Measurements from ENCODE around the gene LUC7L3. TPM values are rescaled to one million over a fixed set of nuclear protein-coding genes. Genes with fewer than 3 reads are reported as not detected.
A peak's percentile ranks its signal among the peaks of the same experiment; 100 is the strongest.

LUC7L3 gene
- total RNA-seq, 4 donors from 2014 or later, result 31.5 to 267 (median 42.6) TPM

DNA sequence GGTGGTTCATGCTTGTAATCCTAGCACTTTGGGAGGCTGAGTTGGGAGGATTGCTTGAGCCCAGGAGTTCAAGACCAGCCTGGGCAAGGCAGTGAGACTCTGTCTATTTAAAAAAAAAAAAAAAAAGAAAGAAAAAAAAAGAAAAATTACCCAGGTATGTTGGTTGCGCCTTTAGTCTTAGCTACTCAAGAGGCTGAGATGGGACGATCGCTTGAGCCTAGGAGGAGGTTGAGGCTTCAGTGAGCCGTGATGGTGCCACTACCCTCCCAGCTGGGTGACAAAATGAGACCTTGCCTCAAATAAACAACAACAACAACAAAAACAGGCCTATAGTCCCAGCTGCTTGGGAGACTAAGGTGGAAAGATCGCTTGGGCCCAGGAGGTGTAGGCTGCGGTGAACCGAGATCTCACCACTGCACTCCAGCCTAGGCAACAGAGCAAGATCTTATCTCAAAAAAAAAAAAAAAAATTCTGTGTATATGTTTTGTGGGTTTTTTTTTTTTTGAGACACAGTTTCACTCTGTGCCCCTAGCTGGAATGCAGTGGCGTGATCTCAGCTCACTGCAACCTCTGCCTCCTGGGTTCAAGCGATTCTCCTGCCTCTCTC lies 60.4 kb downstream of the LUC7L3 start:
- H3K36me3 ChIP-seq, result no peaks in the 10 kb centered on the region
- 86% methylated on average over 9 of the region's 9 CpGs for WGBS
- no peak for DNase-seq (ENCODE audit: low spot score in 2 of 2)
- H3K4me1 ChIP-seq, result peaks cover 17% of the 10 kb centered on the region
- H3K27me3 ChIP-seq, result no peaks in the 10 kb centered on the region
- TF ChIP-seq EP300 (IDR thresholded peaks at IDR 0.05), result no peak
- TF ChIP-seq CTCF (IDR thresholded peaks at IDR 0.05), result no peak
- no peak for TF ChIP-seq POLR2AphosphoS5 (IDR thresholded peaks at IDR 0.05)
- no peak for TF ChIP-seq POLR2A (IDR thresholded peaks at IDR 0.05)
- H3K4me3 ChIP-seq, result no peak overlapping the region
- H3K27ac ChIP-seq, result no peak overlapping the region
- no peaks in the 10 kb centered on the region for H3K9me3 ChIP-seq

DNA sequence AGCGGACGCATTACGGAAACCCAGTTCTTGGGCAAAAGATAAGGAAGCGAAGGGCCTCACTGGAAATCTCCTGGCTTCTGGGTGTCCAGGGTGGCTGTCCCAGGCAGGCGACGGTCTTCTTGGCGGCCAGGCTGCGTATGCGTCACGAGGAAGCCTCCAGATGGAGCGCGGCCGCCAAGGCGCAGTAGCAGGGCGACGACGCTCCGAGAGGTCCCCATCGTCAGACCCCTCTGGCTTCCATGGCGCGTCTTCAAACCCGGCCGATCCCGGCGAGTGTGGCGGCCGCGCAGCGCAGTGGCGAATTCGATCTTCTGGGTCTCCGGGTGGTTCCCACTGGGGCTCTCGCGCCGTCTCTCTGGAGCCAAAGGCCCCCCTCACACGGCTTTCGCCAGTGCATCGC lies 61.8 kb downstream of the LUC7L3 start:
- H3K4me3 ChIP-seq, result peak overlapping the region; percentile 35
- TF ChIP-seq CTCF (IDR thresholded peaks at IDR 0.05) (no peak), POLR2AphosphoS5 (IDR thresholded peaks at IDR 0.05) (no peak), POLR2A (IDR thresholded peaks at IDR 0.05) (no peak), EP300 (IDR thresholded peaks at IDR 0.05) (no peak)
- WGBS, result 70% methylated on average over 35 of the region's 38 CpGs
- no peak overlapping the region for H3K27ac ChIP-seq
- no peak for DNase-seq (ENCODE audit: low spot score in 2 of 2)
- H3K9me3 ChIP-seq, result no peaks in the 10 kb centered on the region
- H3K4me1 ChIP-seq, result peaks cover 29% of the 10 kb centered on the region
- no peaks in the 10 kb centered on the region for H3K27me3 ChIP-seq
- no peaks in the 10 kb centered on the region for H3K36me3 ChIP-seq

DNA sequence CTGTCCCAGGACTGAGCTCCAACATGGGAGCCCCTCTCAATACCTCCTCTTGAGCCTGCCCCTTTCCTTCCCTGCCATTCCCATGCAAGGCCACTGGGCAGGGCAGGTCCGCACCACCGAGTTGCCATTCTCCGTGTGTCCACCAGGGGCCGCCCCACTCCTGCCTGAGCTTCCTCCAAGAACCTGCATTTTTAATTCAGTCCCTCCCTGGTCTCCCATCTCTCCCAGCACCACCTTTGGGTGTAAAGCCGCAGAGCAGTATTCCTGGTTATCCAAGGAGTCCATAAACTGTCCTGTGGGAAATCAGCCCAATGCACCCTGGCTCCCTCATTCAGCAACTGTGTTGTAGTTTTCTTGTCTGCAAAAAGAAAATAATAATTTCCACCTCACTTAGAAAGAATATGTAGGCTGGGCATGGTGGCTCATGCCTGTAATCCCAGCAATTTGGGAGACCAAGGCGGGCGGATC lies 63.8 kb downstream of the LUC7L3 start:
- no peaks in the 10 kb centered on the region for H3K9me3 ChIP-seq
- no peak overlapping the region for H3K27ac ChIP-seq
- TF ChIP-seq CTCF (IDR thresholded peaks at IDR 0.05) (peak; percentile 96 to 97), EP300 (IDR thresholded peaks at IDR 0.05) (no peak)
- no peaks in the 10 kb centered on the region for H3K36me3 ChIP-seq
- H3K4me1 ChIP-seq, result peaks cover 36% of the 10 kb centered on the region
- no peak overlapping the region for H3K4me3 ChIP-seq
- peak; percentile 86 to 90 for DNase-seq (ENCODE audit: low spot score in 2 of 2)
- no peaks in the 10 kb centered on the region for H3K27me3 ChIP-seq
- WGBS, result 17% methylated on average over 7 of the region's 7 CpGs

- no peaks in the 10 kb centered on the region for H3K36me3 ChIP-seq
- no peak overlapping the region for H3K4me3 ChIP-seq
- H3K27ac ChIP-seq, result peak overlapping the region; percentile 82
- no peaks in the 10 kb centered on the region for H3K9me3 ChIP-seq
- no peak for DNase-seq (ENCODE audit: low spot score in 2 of 2)
- TF ChIP-seq POLR2A (IDR thresholded peaks at IDR 0.05), result no peak
- no peak for TF ChIP-seq EP300 (IDR thresholded peaks at IDR 0.05)
- no peak for TF ChIP-seq CTCF (IDR thresholded peaks at IDR 0.05)
- no peak for TF ChIP-seq POLR2AphosphoS5 (IDR thresholded peaks at IDR 0.05)
- 89% methylated on average over 2 of the region's 2 CpGs for WGBS
- peaks cover 36% of the 10 kb centered on the region for H3K4me1 ChIP-seq
- no peaks in the 10 kb centered on the region for H3K27me3 ChIP-seq
Observed at GRCh38 chr17:50783905-50784304, 64.5 kb downstream of the LUC7L3 start.

- H3K27me3 ChIP-seq, result no peaks in the 10 kb centered on the region
- DNase-seq (ENCODE audit: low spot score in 2 of 2), result no peak
- peaks cover 36% of the 10 kb centered on the region for H3K4me1 ChIP-seq
- peak overlapping the region; percentile 82 for H3K27ac ChIP-seq
- no peaks in the 10 kb centered on the region for H3K9me3 ChIP-seq
- 50% methylated on average over 4 of the region's 4 CpGs for WGBS
- no peak overlapping the region for H3K4me3 ChIP-seq
- no peak for TF ChIP-seq POLR2A (IDR thresholded peaks at IDR 0.05)
- no peak for TF ChIP-seq CTCF (IDR thresholded peaks at IDR 0.05)
- no peak for TF ChIP-seq POLR2AphosphoS5 (IDR thresholded peaks at IDR 0.05)
- H3K36me3 ChIP-seq, result no peaks in the 10 kb centered on the region
Observed at GRCh38 chr17:50785126-50785525, 65.7 kb downstream of the LUC7L3 start.
